K562 (cell line): Measurements from ENCODE around the gene AGL. TPM values are rescaled to one million over a fixed set of nuclear protein-coding genes. Genes with fewer than 3 reads are reported as not detected.

Experiments
- BRD4 ChIP-seq: fragments of 200-600 bp; sonication (generic); IDR thresholded peaks from 2 replicates; pipeline ENCODE4 v1.6.1; 2017; ENCODE audit warnings: inconsistent platforms
- CBX5 ChIP-seq: IDR thresholded peaks from 2 replicates; pipeline ENCODE4 v1.6.1; 2014; ENCODE audit warnings: low read depth, borderline replicate concordance
- ESRRA ChIP-seq: fragments of 450-650 bp; IDR thresholded peaks from 2 replicates; pipeline ENCODE4 v1.6.1; 2014; ENCODE audit warnings: low read depth, mild to moderate bottlenecking, moderate library complexity, borderline replicate concordance
- FOXA3 ChIP-seq, 2 experiments: fragments of 450-650 bp in 1 of 2; sonication (generic) in 1 of 2; formaldehyde crosslinking; IDR thresholded peaks in 1 of 2; conservative IDR thresholded peaks in 1 of 2; 2 replicates each; pipeline versions ENCODE4 v1.4.0 to v1.8.0; 2020 to 2022; ENCODE audit warnings: mild to moderate bottlenecking in 2 of 2, missing genetic modification reagents in 1 of 2
- FOXM1 ChIP-seq, 2 experiments: fragments of 450-650 bp in 1 of 2; sonication (generic) in 1 of 2; formaldehyde crosslinking in 1 of 2; IDR thresholded peaks; 2 replicates each; pipeline versions ENCODE4 v1.6.1 to v1.9.0; 2017 to 2022; ENCODE audit warnings: low read depth in 2 of 2, mild to moderate bottlenecking in 2 of 2, missing genetic modification reagents in 1 of 2, moderate library complexity in 1 of 2
- GATA2 ChIP-seq: sonication (generic); formaldehyde crosslinking; IDR thresholded peaks from 2 replicates; pipeline ENCODE4 v1.4.0; 2020; ENCODE audit warnings: mild to moderate bottlenecking, missing genetic modification reagents
- HSF4 ChIP-seq: fragments of 250-450 bp; sonication (Bioruptor Pico); IDR thresholded peaks from 2 replicates; pipeline ENCODE4 v2.1.2; 2022; ENCODE audit warnings: mild to moderate bottlenecking, moderate library complexity, borderline replicate concordance
- ILK ChIP-seq: fragments of 450-650 bp; IDR thresholded peaks from 2 replicates; pipeline ENCODE4 v1.6.1; 2016; ENCODE audit warnings: missing genetic modification characterization, low read depth, mild to moderate bottlenecking, missing compliant biosample characterization, moderate library complexity, borderline replicate concordance
- L3MBTL2 ChIP-seq: fragments of 450-650 bp; IDR thresholded peaks from 2 replicates; pipeline ENCODE4 v1.6.1; 2016; ENCODE audit warnings: mild to moderate bottlenecking, moderate library complexity
- PHB ChIP-seq: fragments of 250-450 bp; sonication (Bioruptor Pico); IDR thresholded peaks from 2 replicates; pipeline ENCODE4 v1.5.0; 2021
- POLR2A ChIP-seq: fragments of 450-650 bp; conservative IDR thresholded peaks from 2 replicates; pipeline ENCODE4 v1.6.1; 2016
- SIN3B ChIP-seq: fragments of 450-650 bp; IDR thresholded peaks from 2 replicates; pipeline ENCODE4 v1.6.1; 2017; ENCODE audit warnings: low read depth, mild to moderate bottlenecking, moderate library complexity
- SMAD4 ChIP-seq: fragments of 250-450 bp; sonication (Bioruptor Pico); conservative IDR thresholded peaks from 2 replicates; pipeline ENCODE4 v1.8.0; 2021; ENCODE audit warnings: inconsistent platforms, mild to moderate bottlenecking, moderate library complexity
- SREBF1 ChIP-seq: fragments of 150-350 bp; IDR thresholded peaks from 2 replicates; pipeline ENCODE4 v1.6.1; 2014; ENCODE audit warnings: antibody characterized with exemption, low read depth, low read length, borderline replicate concordance
- STAT6 ChIP-seq: sonication (generic); formaldehyde crosslinking; IDR thresholded peaks from 2 replicates; pipeline ENCODE4 v1.8.1; 2023; ENCODE audit warnings: mild to moderate bottlenecking, missing genetic modification reagents
- TEAD1 ChIP-seq, 2 experiments: fragments of 450-650 bp in 1 of 2; sonication (generic) in 1 of 2; formaldehyde crosslinking; IDR thresholded peaks; 2 replicates each; pipeline versions ENCODE4 v1.4.0 to v1.8.0; 2020 to 2022; ENCODE audit warnings: mild to moderate bottlenecking in 2 of 2, missing genetic modification reagents in 1 of 2
- ZFX ChIP-seq: sonication (generic); formaldehyde crosslinking; IDR thresholded peaks from 2 replicates; pipeline ENCODE4 v1.8.0; 2022; ENCODE audit warnings: mild to moderate bottlenecking, missing genetic modification reagents, moderate library complexity
- ZNF197 ChIP-seq: fragments of 200-800 bp; sonication (Bioruptor generic); IDR thresholded peaks from 2 replicates; pipeline ENCODE4 v1.6.1; 2016; ENCODE audit warnings: low read depth, missing genetic modification characterization, missing compliant biosample characterization
- ZNF212 ChIP-seq: fragments of 450-650 bp; formaldehyde crosslinking; IDR thresholded peaks from 2 replicates; pipeline ENCODE4 v1.4.0; 2020; ENCODE audit warnings: mild to moderate bottlenecking
- ZNF263 ChIP-seq: sonication (generic); formaldehyde crosslinking; IDR thresholded peaks from 2 replicates; pipeline ENCODE4 v1.8.0; 2022; ENCODE audit warnings: mild to moderate bottlenecking, missing genetic modification reagents, borderline replicate concordance
- ZNF695 ChIP-seq: fragments of 450-650 bp; formaldehyde crosslinking; IDR thresholded peaks from 2 replicates; pipeline ENCODE4 v1.4.0; 2020; ENCODE audit warnings: mild to moderate bottlenecking, moderate library complexity
- polyA plus RNA-seq, 8 experiments: library from polyadenylated mRNA; depleted of rRNA in 4 of 8; stranded (reverse) in 5 of 8; unstranded in 3 of 8; fragments of >200 nt; fragmentation: Nextera tagmentation in 2 of 8; fragmentation: Illumina TruSeq in 1 of 8; extraction: Ambion mirVana in 2 of 8; extraction: Trizol in 1 of 8; gene quantifications; 2 replicates each; pipeline versions ENCODE4 v1.2.1 to v1.2.3, GENCODE V29; 2011 to 2014; ENCODE audit warnings: inconsistent platforms in 1 of 8, missing spikeins in 1 of 8
- total RNA-seq, 7 experiments: library from RNA; depleted of rRNA in 6 of 7; stranded (reverse); fragments of >200 nt in 6 of 7; fragmentation: Illumina TruSeq in 2 of 7; extraction: Trizol in 2 of 7; gene quantifications; 2 replicates each; pipeline versions ENCODE4 v1.2.1 to v1.2.3, GENCODE V29; 2011 to 2021; ENCODE audit warnings: low replicate concordance in 1 of 7
- TF ChIP-seq, protein P1 (sequence below): fragments of 250-450 bp; sonication (Bioruptor Pico); IDR thresholded peaks from 2 replicates; pipeline ENCODE4 v1.4.0; 2020; ENCODE audit warnings: mild to moderate bottlenecking
- TF ChIP-seq, protein P2 (sequence below): fragments of 200-800 bp; sonication (Bioruptor generic); IDR thresholded peaks from 2 replicates; pipeline ENCODE4 v1.6.1; 2017; ENCODE audit warnings: missing genetic modification characterization, missing compliant biosample characterization

AGL gene
- total and polyA plus RNA-seq, 9 of the 15 experiments (the other 6 are each of a cell fraction or from before 2014, with no cell fraction given), result 6.3 to 20.4 (median 12.4) TPM

DNA sequence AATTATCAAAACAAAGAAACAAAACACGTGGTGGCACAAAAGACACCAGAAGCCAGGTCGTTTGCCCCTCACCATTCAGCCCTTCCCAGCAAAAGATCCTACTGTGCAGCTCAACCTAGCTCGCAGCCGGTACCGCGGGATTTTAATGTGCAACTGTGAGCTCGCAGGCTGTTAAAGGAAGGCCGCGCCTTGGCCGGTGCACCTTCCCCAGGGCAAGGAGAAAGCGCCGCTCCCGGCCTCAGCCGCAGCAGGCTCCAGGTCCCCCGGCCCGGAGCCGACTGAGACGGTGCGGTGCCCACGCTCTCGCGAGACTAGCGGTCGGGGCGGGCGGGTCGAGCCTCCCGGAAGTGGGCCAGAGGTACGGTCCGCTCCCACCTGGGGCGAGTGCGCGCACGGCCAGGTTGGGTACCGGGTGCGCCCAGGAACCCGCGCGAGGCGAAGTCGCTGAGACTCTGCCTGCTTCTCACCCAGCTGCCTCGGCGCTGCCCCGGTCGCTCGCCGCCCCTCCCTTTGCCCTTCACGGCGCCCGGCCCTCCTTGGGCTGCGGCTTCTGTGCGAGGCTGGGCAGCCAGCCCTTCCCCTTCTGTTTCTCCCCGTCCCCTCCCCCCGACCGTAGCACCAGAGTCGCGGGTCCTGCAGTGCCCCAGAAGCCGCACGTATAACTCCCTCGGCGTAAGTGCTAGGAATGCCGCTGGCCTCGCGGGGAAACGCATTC, at the start of gene AGL (continued):
- TF ChIP-seq BRD4, result 0 out of 2 replicates have a peak, but pooled peaks have one; percentile 49
- TF ChIP-seq ZFX, result peak; percentile 89
- peak; percentile 93 for TF ChIP-seq ESRRA
- TF ChIP-seq ZNF695, result no peak
- 0 out of 2 replicates have a peak, but pooled peaks have one; percentile 33 for TF ChIP-seq ZNF197 (CRISPR knock-in tag)
- TF ChIP-seq L3MBTL2, result peak; percentile 93
- no peak for TF ChIP-seq ZNF263 (CRISPR knock-in tag)
- no peak for TF ChIP-seq ZNF212 (CRISPR knock-in tag)
- peak; percentile 54 for TF ChIP-seq SMAD4
- TF ChIP-seq ILK (tag), result no peak
- TF ChIP-seq SREBF1, result no peak
- 0 out of 2 replicates have a peak, but pooled peaks have one; percentile 30 for TF ChIP-seq CBX5
- TF ChIP-seq POLR2A, result peak; percentile 91
- TF ChIP-seq FOXM1 (IDR thresholded peaks at IDR 0.05; ENCODE audit: low read depth), result no peak
- no peak for TF ChIP-seq FOXM1 (CRISPR knock-in tag; IDR thresholded peaks at IDR 0.05; ENCODE audit: low read depth)
- no peak for TF ChIP-seq GATA2 (CRISPR knock-in tag)
- 0 out of 2 replicates have a peak, but pooled peaks have one; percentile 49 for TF ChIP-seq STAT6
- TF ChIP-seq, protein P1, sequence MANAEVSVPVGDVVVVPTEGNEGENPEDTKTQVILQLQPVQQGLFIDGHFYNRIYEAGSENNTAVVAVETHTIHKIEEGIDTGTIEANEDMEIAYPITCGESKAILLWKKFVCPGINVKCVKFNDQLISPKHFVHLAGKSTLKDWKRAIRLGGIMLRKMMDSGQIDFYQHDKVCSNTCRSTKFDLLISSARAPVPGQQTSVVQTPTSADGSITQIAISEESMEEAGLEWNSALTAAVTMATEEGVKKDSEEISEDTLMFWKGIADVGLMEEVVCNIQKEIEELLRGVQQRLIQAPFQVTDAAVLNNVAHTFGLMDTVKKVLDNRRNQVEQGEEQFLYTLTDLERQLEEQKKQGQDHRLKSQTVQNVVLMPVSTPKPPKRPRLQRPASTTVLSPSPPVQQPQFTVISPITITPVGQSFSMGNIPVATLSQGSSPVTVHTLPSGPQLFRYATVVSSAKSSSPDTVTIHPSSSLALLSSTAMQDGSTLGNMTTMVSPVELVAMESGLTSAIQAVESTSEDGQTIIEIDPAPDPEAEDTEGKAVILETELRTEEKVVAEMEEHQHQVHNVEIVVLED (CRISPR knock-in tag), result peak; percentile 25; the same call in 1 of the 2 replicates
- peak; percentile 21; the same call in 1 of the 2 replicates for TF ChIP-seq SIN3B
- TF ChIP-seq HSF4 (CRISPR knock-in tag), result no peak
- TF ChIP-seq PHB (CRISPR knock-in tag), result peak; percentile 37; the same call in 1 of the 2 replicates
- TF ChIP-seq TEAD1 (CRISPR knock-in tag; IDR thresholded peaks at IDR 0.05), result peak; percentile 19 to 72; a peak in 1 of 4 replicates
- TF ChIP-seq, protein P2, sequence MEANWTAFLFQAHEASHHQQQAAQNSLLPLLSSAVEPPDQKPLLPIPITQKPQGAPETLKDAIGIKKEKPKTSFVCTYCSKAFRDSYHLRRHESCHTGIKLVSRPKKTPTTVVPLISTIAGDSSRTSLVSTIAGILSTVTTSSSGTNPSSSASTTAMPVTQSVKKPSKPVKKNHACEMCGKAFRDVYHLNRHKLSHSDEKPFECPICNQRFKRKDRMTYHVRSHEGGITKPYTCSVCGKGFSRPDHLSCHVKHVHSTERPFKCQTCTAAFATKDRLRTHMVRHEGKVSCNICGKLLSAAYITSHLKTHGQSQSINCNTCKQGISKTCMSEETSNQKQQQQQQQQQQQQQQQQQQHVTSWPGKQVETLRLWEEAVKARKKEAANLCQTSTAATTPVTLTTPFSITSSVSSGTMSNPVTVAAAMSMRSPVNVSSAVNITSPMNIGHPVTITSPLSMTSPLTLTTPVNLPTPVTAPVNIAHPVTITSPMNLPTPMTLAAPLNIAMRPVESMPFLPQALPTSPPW (CRISPR knock-in tag), result peak; percentile 87
- peak in 1 of 2 experiments; percentile 74; a peak in 2 of 4 replicates for TF ChIP-seq FOXA3 (CRISPR knock-in tag; conservative IDR thresholded peaks at IDR 0.05 in 1 of 2, IDR thresholded peaks at IDR 0.05 in 1 of 2)
